DOHH2 (cell line): Measurements from ENCODE around the gene PHACTR1.

Experiments used
- H3F3A ChIP-seq: fragments of 200-600 bp; sonication (generic), shearing (Covaris generic); 2 replicates; pipeline ENCODE4 v1.6.0; 2016; ENCODE audit warnings: antibody characterized with exemption, mild to moderate bottlenecking; ENCODE audit not compliant: control insufficient read depth, insufficient read depth
- H3K27ac ChIP-seq: fragments of 200-600 bp; sonication (generic); 2 replicates; pipeline ENCODE4 v1.5.1; 2014; ENCODE audit warnings: low read depth, mild to moderate bottlenecking, low read length, moderate library complexity
- H3K27me3 ChIP-seq: fragments of 200-600 bp; sonication (generic); 2 replicates; pipeline ENCODE4 v1.6.1; 2014; ENCODE audit warnings: mild to moderate bottlenecking, low read length, mixed read lengths; ENCODE audit not compliant: control insufficient read depth
- H3K36me3 ChIP-seq: fragments of 200-600 bp; sonication (generic); 2 replicates; pipeline ENCODE4 v1.6.1; 2014; ENCODE audit warnings: mild to moderate bottlenecking, low read length, moderate library complexity, mixed read lengths; ENCODE audit not compliant: control insufficient read depth
- H3K4me1 ChIP-seq: fragments of 200-600 bp; sonication (generic); 2 replicates; pipeline ENCODE4 v1.6.1; 2014; ENCODE audit warnings: mild to moderate bottlenecking, low read length, mixed read lengths; ENCODE audit not compliant: control insufficient read depth
- H3K4me2 ChIP-seq: fragments of 200-600 bp; sonication (generic); 2 replicates; pipeline ENCODE4 v1.6.0; 2014; ENCODE audit warnings: mild to moderate bottlenecking, low read length, moderate library complexity
- H3K4me3 ChIP-seq: fragments of 200-600 bp; sonication (generic); 2 replicates; pipeline ENCODE4 v1.5.1; 2014; ENCODE audit warnings: mild to moderate bottlenecking, low read length, mixed read lengths
- H3K79me2 ChIP-seq: fragments of 200-600 bp; sonication (generic); 2 replicates; pipeline ENCODE4 v1.6.1; 2014; ENCODE audit warnings: mild to moderate bottlenecking, low read length, mixed read lengths; ENCODE audit not compliant: control insufficient read depth
- H3K9me2 ChIP-seq: fragments of 200-600 bp; sonication (generic); replicated peaks from 2 replicates; pipeline ENCODE4 v1.6.1; 2014; ENCODE audit warnings: mild to moderate bottlenecking, low read length, mixed read lengths; ENCODE audit not compliant: control insufficient read depth
- H3K9me3 ChIP-seq: fragments of 200-600 bp; sonication (generic); 2 replicates; pipeline ENCODE4 v1.6.1; 2014; ENCODE audit warnings: antibody characterized with exemption, low read length, mixed read lengths; ENCODE audit not compliant: control insufficient read depth, insufficient read depth
- H4K20me1 ChIP-seq: fragments of 200-600 bp; sonication (generic); 2 replicates; pipeline ENCODE4 v1.6.0; 2014; ENCODE audit warnings: low read depth, mild to moderate bottlenecking, antibody characterized with exemption, low read length, moderate library complexity; ENCODE audit not compliant: control insufficient read depth, insufficient read depth
- EZH2phosphoT487 ChIP-seq: fragments of 200-600 bp; sonication (generic); IDR thresholded peaks from 2 replicates; pipeline ENCODE4 v1.6.1; 2017; ENCODE audit warnings: borderline replicate concordance, mild to moderate bottlenecking, antibody characterized with exemption, low read length, moderate library complexity, mixed read lengths
- TF ChIP-seq, protein P1 (sequence below): fragments of 200-600 bp; sonication (generic); IDR thresholded peaks from one replicate; pipeline ENCODE4 v1.5.1; 2014; ENCODE audit warnings: antibody characterized with exemption, mild to moderate bottlenecking, low read depth, low read length; ENCODE audit not compliant: poor library complexity, severe bottlenecking

Gene PHACTR1

DNA sequence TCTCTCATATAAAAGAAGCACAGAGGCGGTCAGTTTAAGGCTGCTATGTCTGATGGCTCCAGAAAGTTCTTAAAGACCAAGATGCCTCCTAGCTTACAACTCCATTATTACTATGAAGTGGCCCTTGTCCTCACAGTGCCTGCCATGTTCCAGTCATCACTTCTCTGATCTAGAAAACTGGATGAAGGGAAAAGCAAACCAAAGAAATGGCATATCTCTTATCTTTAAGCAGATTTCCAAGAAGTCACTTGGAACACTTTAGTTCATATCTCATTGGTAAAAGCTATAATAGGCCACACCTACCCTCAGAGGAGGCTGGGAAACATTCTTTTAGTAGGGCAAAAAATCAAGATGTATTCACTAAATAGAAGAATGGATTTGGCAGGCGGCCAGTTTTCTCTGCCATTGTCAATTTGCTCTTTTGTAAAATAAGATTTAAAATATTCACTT, 322.2 kb downstream of the PHACTR1 start:
- Histone ChIP-seq H3K27me3 (no peaks in the 10 kb centered on the region; the same call in 1 of the 2 replicates), H3K9me2 (no peaks in the 10 kb centered on the region; the same call in 1 of the 2 replicates), H3K4me3 (no peak overlapping the region), H3K4me1 (no peaks in the 10 kb centered on the region), H3K4me2 (no peak overlapping the region), H3F3A (no peaks in the 10 kb centered on the region), H3K36me3 (no peaks in the 10 kb centered on the region), H3K79me2 (no peaks in the 10 kb centered on the region), H3K27ac (no peak overlapping the region), H4K20me1 (no peaks in the 10 kb centered on the region), H3K9me3 (no peaks in the 10 kb centered on the region)
- no peak for TF ChIP-seq EZH2phosphoT487
- TF ChIP-seq, protein P1, sequence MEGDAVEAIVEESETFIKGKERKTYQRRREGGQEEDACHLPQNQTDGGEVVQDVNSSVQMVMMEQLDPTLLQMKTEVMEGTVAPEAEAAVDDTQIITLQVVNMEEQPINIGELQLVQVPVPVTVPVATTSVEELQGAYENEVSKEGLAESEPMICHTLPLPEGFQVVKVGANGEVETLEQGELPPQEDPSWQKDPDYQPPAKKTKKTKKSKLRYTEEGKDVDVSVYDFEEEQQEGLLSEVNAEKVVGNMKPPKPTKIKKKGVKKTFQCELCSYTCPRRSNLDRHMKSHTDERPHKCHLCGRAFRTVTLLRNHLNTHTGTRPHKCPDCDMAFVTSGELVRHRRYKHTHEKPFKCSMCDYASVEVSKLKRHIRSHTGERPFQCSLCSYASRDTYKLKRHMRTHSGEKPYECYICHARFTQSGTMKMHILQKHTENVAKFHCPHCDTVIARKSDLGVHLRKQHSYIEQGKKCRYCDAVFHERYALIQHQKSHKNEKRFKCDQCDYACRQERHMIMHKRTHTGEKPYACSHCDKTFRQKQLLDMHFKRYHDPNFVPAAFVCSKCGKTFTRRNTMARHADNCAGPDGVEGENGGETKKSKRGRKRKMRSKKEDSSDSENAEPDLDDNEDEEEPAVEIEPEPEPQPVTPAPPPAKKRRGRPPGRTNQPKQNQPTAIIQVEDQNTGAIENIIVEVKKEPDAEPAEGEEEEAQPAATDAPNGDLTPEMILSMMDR: no peak

DNA sequence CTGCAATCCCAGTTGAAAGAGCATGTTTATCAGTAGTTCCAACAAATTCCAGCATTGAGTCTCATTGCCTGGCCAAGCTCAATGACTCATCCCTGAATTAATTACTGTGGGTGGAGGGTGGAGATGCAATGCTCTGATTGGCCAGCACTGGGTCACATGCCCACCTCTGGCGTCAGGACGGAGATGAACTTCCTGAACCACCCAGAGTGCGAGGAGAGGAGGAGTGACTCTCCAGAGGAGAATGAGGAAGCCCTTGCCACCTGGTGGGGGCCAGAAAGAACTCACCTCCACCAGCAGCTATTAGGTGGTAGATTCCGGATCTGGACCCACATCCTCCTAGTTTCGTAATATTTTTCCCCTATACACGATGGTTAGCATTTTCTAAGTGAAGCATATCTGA, 327.8 kb downstream of the PHACTR1 start:
- Histone ChIP-seq H3F3A (no peaks in the 10 kb centered on the region), H3K79me2 (no peaks in the 10 kb centered on the region), H3K9me2 (no peaks in the 10 kb centered on the region), H4K20me1 (no peaks in the 10 kb centered on the region), H3K27me3 (no peaks in the 10 kb centered on the region; the same call in 1 of the 2 replicates), H3K4me2 (no peak overlapping the region), H3K9me3 (no peaks in the 10 kb centered on the region), H3K27ac (no peak overlapping the region), H3K36me3 (no peaks in the 10 kb centered on the region), H3K4me3 (no peak overlapping the region), H3K4me1 (no peaks in the 10 kb centered on the region)
- TF ChIP-seq, protein P1: no peak
- no peak for TF ChIP-seq EZH2phosphoT487

DNA sequence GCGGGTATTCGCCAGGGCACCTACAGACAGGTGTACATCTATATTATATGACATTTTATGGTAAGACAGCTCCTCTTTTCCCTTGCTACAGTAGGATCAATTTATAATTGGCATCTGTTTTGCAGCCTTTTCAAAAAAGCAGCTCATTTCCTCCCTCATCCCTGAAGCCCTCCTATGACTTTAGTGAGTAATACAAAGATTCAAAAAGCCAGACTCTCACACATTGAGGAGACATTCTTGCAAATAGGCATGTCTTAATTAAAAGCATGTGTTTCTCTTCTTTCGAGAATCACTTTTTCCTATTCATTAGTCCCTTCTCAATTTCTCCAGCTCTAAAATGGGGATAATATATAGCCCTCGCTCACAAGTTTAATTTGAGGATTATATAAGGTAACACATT, 328.3 kb downstream of the PHACTR1 start:
- Histone ChIP-seq H3K9me2 (no peaks in the 10 kb centered on the region), H3K27ac (no peak overlapping the region), H3K4me1 (no peaks in the 10 kb centered on the region), H3K27me3 (no peaks in the 10 kb centered on the region; the same call in 1 of the 2 replicates), H3K79me2 (no peaks in the 10 kb centered on the region), H3K9me3 (no peaks in the 10 kb centered on the region), H3K4me3 (no peak overlapping the region), H3K36me3 (no peaks in the 10 kb centered on the region), H3K4me2 (no peak overlapping the region), H4K20me1 (no peaks in the 10 kb centered on the region), H3F3A (no peaks in the 10 kb centered on the region)
- TF ChIP-seq EZH2phosphoT487: no peak
- TF ChIP-seq, protein P1: no peak
